HG03520 (cell line): ENCODE results near the gene CPN1.
"Not testable (repeated sequence)": the region's sequence is repeated elsewhere in the genome, so short reads cannot be mapped to it uniquely, and the experiment has no call there.

Experiments
- ATAC-seq: cut with Tn5 transposase; IDR thresholded peaks from one replicate; pipeline ENCODE4 v1.9.1; 2021; ENCODE audit warnings: mild to moderate bottlenecking, moderate library complexity; ENCODE audit not compliant: unreplicated experiment

CPN1 gene

GRCh38 chr10:100081075-100082001 lies at the start of gene CPN1:
Gene CPN1, minus strand, starts transcription at chr10:100081869. Its CDS starts 244 bp downstream, at chr10:100081625.
- ATAC-seq, result no peak

DNA sequence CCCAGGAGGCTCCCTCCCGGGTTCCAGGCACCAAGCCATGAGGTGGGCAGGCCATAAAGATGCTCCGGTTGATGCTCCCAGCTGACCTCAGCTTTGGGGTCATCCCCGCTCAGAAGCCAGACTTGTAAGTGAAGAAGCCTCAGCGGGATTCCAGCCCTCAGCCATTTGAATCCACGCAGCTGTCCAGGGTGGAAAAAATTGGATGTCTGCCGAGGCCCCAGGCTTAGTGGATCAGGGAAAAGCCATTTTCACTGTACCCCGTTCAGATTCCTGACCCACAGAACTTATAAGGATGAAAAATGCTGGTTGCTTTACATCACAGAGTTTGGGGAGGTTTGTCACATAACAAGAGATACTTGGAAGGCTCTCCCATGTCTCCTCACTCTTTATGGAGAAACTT lies 49.2 kb upstream of the CPN1 start:
- ATAC-seq, result no peak

DNA sequence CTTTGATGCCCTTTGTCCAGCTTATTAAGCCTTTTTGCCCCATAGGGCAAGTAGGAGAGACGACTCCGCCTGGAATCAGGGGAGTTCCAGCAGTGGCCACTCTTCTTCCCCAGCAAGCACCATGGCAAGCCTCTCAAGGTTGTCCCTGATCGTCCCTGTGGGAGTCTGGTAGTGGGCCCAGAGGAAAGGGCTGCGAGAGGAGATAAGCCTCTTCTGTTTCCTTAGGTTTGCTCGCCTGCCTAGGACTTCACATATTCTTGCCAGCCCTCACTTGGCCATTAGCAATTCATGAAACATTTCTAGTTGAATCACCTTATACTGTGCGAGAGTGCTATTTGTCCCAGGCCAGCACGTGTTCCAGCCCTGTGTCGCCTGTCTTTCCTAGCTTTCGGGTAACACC lies 47.8 kb upstream of the CPN1 start:
- no peak for ATAC-seq

- ATAC-seq, result no peak
Observed at GRCh38 chr10:100128951-100129350, 47.3 kb upstream of the CPN1 start.

DNA sequence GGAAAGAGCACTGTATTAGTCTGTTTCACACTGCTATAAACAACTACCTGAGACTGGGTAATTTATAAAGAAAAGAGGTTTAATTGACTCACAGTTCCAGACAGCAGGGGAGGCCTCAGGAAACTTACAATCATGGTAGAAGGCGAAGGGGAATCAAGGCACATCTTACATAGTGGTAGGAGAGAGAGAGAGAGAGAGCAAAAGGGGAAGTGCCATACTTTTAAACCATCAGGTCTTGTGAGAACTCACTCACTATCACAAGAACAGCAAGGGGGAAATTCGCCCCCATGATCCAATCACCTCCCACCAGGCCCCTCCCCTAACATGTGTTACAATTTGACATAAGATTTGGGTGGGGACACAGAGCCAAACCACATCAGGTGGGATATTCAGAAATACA lies 43.7 kb upstream of the CPN1 start:
- not testable (repeated sequence) for ATAC-seq

DNA sequence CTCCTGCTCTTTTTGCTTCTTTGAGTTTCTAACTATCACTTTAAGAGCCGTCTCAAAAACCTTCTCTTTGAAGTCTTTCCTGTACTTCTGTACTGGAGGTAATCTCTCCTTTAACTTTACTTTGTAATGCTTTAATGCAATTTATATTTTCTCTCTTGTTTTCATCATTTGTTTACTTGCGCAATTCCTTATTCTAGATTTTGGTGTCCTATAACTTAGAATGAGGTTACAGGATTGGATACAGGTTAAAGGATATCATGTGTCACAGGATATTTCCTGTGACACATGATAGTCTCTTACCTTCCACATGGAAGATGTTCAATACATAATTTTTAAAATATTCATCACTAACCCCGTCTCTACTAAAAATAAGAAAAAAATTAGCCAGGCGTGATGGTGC lies 42.4 kb upstream of the CPN1 start:
- no peak for ATAC-seq

DNA sequence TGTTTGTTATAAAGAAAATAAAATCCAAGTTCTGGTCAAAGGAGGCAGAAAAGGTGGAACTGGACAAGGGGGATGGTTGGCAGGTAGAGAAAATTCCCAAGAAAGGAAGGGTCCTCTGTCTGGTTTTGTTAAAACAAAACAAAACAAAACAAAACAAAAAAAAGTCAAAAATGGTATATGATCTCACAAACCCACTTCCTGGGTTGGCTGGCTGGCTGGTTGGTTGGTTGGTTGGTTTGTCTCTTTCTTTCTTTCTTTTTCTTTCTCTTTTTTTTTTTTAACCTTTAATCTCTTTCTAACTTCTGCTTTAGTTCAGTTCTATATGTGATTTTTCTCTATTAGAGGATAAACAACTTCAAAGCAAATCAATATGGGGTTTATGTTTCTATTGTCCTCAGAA lies 41.1 kb upstream of the CPN1 start:
- no peak for ATAC-seq

DNA sequence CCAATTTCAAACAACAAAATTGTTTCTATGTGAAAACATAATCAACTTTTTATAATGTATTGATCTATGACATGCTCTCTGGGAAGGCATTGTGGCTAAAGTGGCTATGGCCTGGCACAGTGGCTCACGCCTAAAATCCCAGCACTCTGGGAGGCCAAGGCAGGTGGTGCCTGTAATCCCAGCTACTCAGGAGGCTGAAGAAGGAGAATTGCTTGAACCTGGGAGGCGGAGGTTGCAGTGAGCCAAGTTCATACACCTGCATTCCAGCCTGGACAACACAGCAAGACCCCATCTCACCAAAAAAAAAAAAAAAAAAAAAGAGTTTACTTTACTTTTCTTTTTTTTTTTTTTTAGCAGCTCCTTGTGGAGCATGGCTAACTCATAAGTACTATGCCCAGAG lies 38.9 kb upstream of the CPN1 start:
- ATAC-seq, result no peak

DNA sequence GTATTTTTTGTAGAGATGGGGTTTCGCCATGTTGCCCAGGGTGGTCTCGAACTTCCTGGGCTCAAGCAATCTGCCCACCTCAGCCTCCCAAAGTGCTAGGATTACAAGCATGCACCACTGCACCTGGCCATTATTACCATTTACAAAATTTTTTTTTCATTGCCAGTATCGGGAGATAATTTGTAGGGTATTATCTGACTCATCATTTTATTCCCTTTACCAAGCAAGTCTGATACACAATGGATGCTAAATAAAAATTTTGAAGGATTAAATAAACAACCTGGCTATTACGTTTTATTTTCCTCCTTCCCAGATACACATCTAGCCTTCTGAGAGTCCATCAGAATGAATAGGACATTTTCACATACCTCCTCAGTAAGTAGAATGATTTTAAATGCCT lies 38.1 kb upstream of the CPN1 start:
- ATAC-seq, result no peak

GRCh38 chr10:100114976-100115770 lies 33.5 kb upstream of the CPN1 start:
- no peak for ATAC-seq

DNA sequence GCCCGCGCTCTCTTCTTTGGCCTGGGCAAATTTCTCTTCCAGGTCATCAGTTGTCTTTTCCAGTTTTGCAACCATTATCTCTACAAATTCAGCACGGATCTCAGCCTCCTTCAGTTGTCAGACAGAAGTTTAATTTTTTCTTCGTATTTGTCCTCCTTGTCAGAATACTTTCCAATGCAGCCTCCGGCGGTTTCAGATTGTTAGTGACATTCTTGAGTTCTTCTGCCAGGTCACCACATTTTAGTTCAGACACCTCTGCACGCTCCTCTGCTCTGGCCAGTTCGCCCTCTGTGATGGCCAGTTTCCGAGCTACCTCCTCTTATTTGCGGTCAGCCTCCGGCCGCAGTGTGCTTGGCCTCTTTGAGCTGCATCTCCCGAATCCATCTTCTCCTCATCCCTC lies 32.8 kb upstream of the CPN1 start:
- ATAC-seq, result no peak

DNA sequence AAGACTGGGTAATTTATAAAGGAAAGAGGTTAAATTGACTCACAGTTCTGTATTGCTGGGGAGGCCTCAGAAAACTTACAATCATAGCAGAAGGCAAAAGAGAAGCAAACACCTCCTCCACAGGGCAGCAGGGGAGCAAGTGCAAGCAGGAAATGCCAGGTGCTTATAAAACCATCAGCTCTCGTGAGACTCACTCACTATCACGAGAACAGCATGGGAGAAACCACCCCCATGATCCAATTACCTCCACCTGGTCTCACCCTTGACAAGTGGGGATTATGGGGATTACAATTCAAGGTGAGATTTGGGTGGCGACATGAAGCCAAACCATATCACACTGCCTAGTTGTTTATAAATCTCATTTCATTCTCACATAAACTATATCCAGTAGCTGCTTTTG lies 28.0 kb upstream of the CPN1 start:
- ATAC-seq, result no peak

GRCh38 chr10:100106865-100107264 lies 25.2 kb upstream of the CPN1 start:
- ATAC-seq, result no peak

- ATAC-seq, result no peak
Observed at GRCh38 chr10:100104300-100104699, 22.6 kb upstream of the CPN1 start.

- no peak for ATAC-seq
Observed at GRCh38 chr10:100103581-100103980, 21.9 kb upstream of the CPN1 start.

DNA sequence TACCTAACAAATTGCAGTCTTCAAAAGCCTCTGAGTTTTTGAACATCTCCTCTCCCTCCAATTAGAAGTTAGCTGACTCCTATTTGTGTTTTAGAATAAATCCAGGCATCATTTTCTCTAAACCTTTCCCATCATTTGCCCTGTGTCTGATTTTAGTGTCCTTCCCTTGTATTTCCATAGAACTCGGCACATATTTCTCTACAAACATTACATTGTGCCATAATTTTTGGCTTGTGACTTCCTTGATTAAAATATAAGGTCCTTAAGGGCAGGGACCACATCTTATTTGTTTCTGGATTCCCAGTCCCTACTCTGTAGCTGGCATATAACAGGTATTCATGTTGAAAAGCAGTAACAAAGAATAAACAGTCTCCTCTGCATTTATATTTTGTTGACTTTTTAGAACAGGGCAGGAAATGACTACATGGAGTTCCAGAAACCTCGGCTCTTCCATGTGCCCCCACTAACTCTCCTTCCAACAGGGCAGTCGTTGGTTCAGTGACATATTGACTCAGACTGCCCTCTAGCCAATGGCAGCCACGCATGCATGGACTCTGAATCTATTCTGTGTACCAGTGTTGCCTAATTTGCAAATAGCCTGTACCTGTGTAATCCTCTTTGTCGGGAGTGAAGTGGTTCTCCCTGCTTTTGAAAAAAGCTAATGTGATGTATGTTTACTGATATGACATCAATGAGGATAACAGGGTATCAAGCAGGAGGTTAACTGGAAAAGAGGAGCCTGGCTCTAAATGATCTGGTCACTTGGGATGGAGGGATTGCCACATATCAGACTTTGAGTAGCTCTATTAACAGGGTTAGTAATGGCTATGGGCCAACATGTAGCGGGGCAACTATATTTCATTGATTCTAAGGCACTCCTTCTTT lies 19.8 kb upstream of the CPN1 start:
- ATAC-seq, result no peak

DNA sequence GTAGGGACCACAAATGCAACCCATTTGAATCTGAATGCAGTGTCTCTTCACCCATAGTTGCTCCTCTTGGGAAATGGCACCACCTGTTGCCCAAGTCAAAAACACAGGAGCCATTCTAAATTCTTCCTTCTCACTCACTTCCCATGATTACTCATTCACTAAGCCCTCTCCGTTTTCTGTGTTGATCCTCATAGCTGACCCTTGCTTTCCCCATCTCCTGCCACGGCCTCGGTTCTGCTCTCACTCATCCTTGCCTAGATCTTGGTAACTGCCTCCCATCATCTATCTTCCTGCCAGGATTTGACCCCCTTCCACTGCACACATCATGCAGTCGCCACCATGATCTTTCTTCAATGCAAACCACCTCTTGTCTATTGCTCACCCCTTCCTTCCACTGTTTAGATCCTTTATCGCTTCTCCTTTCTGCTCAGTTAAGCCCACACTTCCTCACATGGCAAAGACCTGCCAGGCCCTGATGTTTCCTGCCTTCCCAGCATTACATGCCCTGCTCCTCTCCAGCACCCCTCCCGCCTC lies 19.0 kb upstream of the CPN1 start:
- ATAC-seq, result no peak

DNA sequence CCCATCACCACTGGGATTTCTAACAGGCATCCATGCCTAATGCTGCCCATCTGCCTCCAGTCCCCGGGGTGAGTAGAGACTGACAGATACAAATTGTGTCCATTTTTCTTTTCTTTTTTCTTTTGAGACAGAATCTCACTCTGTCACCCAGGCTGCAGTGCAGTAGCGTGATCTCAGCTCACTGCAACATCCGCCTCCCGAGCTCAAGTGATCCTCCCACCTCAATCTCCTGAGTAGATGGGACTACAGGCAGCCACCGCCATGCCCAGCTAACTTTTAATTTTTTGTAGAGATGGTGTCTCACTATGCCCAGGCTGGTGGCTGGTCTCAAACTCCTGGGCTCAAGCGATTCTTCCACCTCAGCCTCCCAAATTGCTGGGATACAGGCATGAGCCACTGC lies 7.6 kb upstream of the CPN1 start:
- ATAC-seq, result no peak

DNA sequence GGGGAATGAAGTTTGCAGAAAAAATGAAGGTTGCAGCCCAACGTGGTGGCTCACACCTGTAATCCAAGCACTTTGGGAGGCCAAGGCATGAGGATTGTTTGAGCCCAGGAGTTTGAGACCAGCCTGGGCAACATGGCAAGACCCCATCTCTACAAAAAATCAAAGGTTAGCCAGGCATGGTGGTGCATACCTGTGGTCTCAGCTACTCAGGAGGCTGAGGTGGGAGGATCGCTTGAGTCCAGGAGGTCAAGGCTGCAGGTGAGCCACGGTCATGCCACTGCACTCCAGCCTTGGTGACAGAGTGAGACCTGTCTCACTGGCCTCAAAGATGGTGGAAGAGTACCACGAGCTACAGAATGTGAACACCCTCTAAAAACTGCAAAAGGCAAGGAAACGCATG lies 5.0 kb upstream of the CPN1 start:
- ATAC-seq, result not testable (repeated sequence)

- ATAC-seq, result no peak
Observed at GRCh38 chr10:100085596-100085995, 3.9 kb upstream of the CPN1 start.

GRCh38 chr10:100083623-100084022 lies 2.0 kb upstream of the CPN1 start:
- ATAC-seq, result no peak
